Measurements from ENCODE around the gene RIMKLA. TPM values are rescaled to one million over a fixed set of nuclear protein-coding genes. Genes with fewer than 3 reads are reported as not detected.
A peak's percentile ranks its signal among the peaks of the same experiment; 100 is the strongest.

Gene RIMKLA
- 0.14 and 1.7 TPM in 2 replicates for total RNA-seq

- DNase-seq (ENCODE audit: low read depth), result no peak
- no peak for TF ChIP-seq CTCF (conservative IDR thresholded peaks at IDR 0.05; ENCODE audit: low read depth, low read length)
- H3K4me3 ChIP-seq (ENCODE audit: low read depth, low read length), result peak within 1 kb of the TSS; percentile 55
These were observed at the start of gene RIMKLA for GRCh38 chr1:42380586-42381279. Gene RIMKLA (plus strand): TSS chr1:42380792. CDS start chr1:42380935, 143 bp downstream.

- H3K4me3 ChIP-seq (ENCODE audit: low read depth, low read length), result no peak overlapping the region
- no peak for TF ChIP-seq CTCF (conservative IDR thresholded peaks at IDR 0.05; ENCODE audit: low read depth, low read length)
- DNase-seq (ENCODE audit: low read depth), result no peak
These were observed 47.7 kb upstream of the RIMKLA start for GRCh38 chr1:42332877-42333276.

GRCh38 chr1:42333662-42334239, 46.8 kb upstream of the RIMKLA start:
- TF ChIP-seq CTCF (conservative IDR thresholded peaks at IDR 0.05; ENCODE audit: low read depth, low read length), result no peak
- DNase-seq (ENCODE audit: low read depth), result no peak
- peak overlapping the region; percentile 76 for H3K4me3 ChIP-seq (ENCODE audit: low read depth, low read length)

- peak; percentile 14 for TF ChIP-seq CTCF (conservative IDR thresholded peaks at IDR 0.05; ENCODE audit: low read depth, low read length)
- peak overlapping the region; percentile 76 for H3K4me3 ChIP-seq (ENCODE audit: low read depth, low read length)
- no peak for DNase-seq (ENCODE audit: low read depth)
These were observed 46.1 kb upstream of the RIMKLA start for GRCh38 chr1:42334240-42335049.

GRCh38 chr1:42335050-42335808, 45.4 kb upstream of the RIMKLA start, which contains the start of gene FOXJ3:
Gene FOXJ3 (minus strand): TSS chr1:42335235. CDS start chr1:42311093, 24,142 bp downstream.
- H3K4me3 ChIP-seq (ENCODE audit: low read depth, low read length), result peak within 1 kb of the TSS; percentile 76
- no peak for DNase-seq (ENCODE audit: low read depth)
- no peak for TF ChIP-seq CTCF (conservative IDR thresholded peaks at IDR 0.05; ENCODE audit: low read depth, low read length)

GRCh38 chr1:42335809-42336518, 44.6 kb upstream of the RIMKLA start:
- TF ChIP-seq CTCF (conservative IDR thresholded peaks at IDR 0.05; ENCODE audit: low read depth, low read length), result no peak
- H3K4me3 ChIP-seq (ENCODE audit: low read depth, low read length), result peak overlapping the region; percentile 76
- DNase-seq (ENCODE audit: low read depth), result peak; percentile 54

All from epithelial cell of proximal tubule (primary cell).